KMS-11 (cell line): ENCODE data around the gene RBM34.

ENCODE experiments used
- H2AFZ ChIP-seq: fragments of 200-600 bp; sonication (generic); 2 replicates; pipeline ENCODE4 v1.6.1; 2016; ENCODE audit warnings: antibody characterized with exemption, mixed run types, low read depth
- H3K27ac ChIP-seq: fragments of 200-600 bp; sonication (generic); 2 replicates; pipeline ENCODE4 v1.6.1; 2016; ENCODE audit warnings: mild to moderate bottlenecking, mixed run types
- H3K27me3 ChIP-seq: fragments of 200-600 bp; sonication (generic); 2 replicates; pipeline ENCODE4 v1.6.1; 2017; ENCODE audit warnings: mild to moderate bottlenecking, low read depth, mixed run types, moderate library complexity; ENCODE audit not compliant: insufficient read depth
- H3K36me3 ChIP-seq: fragments of 200-600 bp; sonication (generic); 2 replicates; pipeline ENCODE4 v1.6.1; 2017; ENCODE audit warnings: mild to moderate bottlenecking, mixed run types; ENCODE audit not compliant: insufficient read depth
- H3K4me1 ChIP-seq: fragments of 200-600 bp; sonication (generic); 2 replicates; pipeline ENCODE4 v1.6.1; 2016; ENCODE audit warnings: mild to moderate bottlenecking, low read depth, mixed run types; ENCODE audit not compliant: poor library complexity, severe bottlenecking
- H3K4me2 ChIP-seq: fragments of 200-600 bp; sonication (generic); 2 replicates; pipeline ENCODE4 v1.7.0; 2016; ENCODE audit warnings: mild to moderate bottlenecking, mixed run types
- H3K4me3 ChIP-seq: fragments of 200-600 bp; sonication (generic); IDR thresholded peaks from 2 replicates; pipeline ENCODE4 v1.6.1; 2017; ENCODE audit warnings: low read depth, low read length, mixed read lengths; ENCODE audit not compliant: insufficient read depth
- H3K79me2 ChIP-seq: fragments of 200-600 bp; sonication (generic); 2 replicates; pipeline ENCODE4 v1.6.1; 2016; ENCODE audit warnings: low read depth, mixed run types; ENCODE audit not compliant: insufficient read depth
- H3K9ac ChIP-seq: fragments of 200-600 bp; sonication (generic); 2 replicates; pipeline ENCODE4 v1.6.1; 2016; ENCODE audit warnings: mild to moderate bottlenecking, mixed run types
- H4K20me1 ChIP-seq: fragments of 200-600 bp; sonication (generic); 2 replicates; pipeline ENCODE4 v1.6.1; 2016; ENCODE audit warnings: mild to moderate bottlenecking, mixed run types; ENCODE audit not compliant: insufficient read depth
- CTCF ChIP-seq: fragments of 200-600 bp; sonication (generic); conservative IDR thresholded peaks from 2 replicates; pipeline ENCODE4 v1.6.1; 2017; ENCODE audit warnings: low read depth, mild to moderate bottlenecking, antibody characterized with exemption, low read length, moderate library complexity, mixed read lengths

Gene RBM34

GRCh38 chr1:235130766-235131270 lies 30.2 kb downstream of the RBM34 start:
- TF ChIP-seq CTCF = no peak
- H2AFZ ChIP-seq = no peak overlapping the region

DNA sequence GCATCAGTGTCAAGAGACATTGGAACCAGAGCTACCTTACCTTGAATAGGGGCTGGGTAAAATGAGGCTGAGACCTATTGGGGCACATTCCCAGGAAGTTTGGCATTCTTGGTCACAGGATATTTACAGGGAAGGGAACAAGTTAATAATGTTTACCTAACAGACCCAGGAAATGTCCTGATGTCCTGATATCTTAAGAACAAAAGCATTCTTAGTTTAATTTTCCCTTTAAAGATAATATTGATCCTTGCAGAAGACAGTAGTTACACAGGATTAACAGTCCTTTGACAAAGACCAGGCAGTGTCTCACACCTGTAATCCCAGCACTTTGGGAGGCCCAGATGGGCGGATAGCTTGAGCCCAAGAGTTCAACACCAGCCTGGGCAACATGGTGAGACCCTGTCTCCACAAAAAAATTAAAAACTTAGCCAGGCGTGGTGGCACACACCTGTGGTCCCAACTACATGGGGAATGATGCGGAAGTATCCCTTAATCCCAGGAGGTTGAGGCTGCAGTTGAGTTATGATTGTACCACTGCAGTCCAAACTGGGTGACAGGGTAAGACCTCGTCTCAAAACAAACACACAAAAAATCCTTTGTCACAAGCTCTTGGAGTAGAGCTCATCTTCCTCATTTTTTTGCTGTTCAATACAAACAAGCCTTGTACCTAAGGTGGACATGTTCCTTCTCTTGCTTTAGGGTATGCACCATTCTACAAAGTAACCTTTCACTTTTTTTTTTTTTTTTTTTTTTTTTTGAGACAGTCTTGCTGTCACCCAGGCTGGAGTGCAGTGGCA lies 31.1 kb downstream of the RBM34 start:
- Histone ChIP-seq H3K36me3 (peaks cover 14% of the 10 kb centered on the region; the same call in 1 of the 2 replicates), H3K27ac (no peak overlapping the region)
- no peak for TF ChIP-seq CTCF

More at GRCh38 chr1:235130766-235131270, 30.2 kb downstream of the RBM34 start:
- Histone ChIP-seq H3K4me2 (no peak overlapping the region), H3K9ac (no peak overlapping the region), H3K27me3 (no peaks in the 10 kb centered on the region), H3K4me3 (no peak overlapping the region), H3K4me1 (peaks cover 28% of the 10 kb centered on the region), H3K79me2 (peaks cover 28% of the 10 kb centered on the region), H3K36me3 (peaks cover 8% of the 10 kb centered on the region; the same call in 1 of the 2 replicates), H4K20me1 (peaks cover 11% of the 10 kb centered on the region; the same call in 1 of the 2 replicates), H3K27ac (no peak overlapping the region)

GRCh38 chr1:235128456-235129328 lies 32.4 kb downstream of the RBM34 start, which contains the start of gene TOMM20:
Gene TOMM20, minus strand, starts transcription at chr1:235128837. Its CDS starts 122 bp downstream, at chr1:235128715.
- no peaks in the 10 kb centered on the region for H3K27me3 ChIP-seq
- peaks cover 45% of the 10 kb centered on the region for H3K4me1 ChIP-seq
- peak within 1 kb of the TSS; percentile 94 for H3K9ac ChIP-seq
- H3K4me3 ChIP-seq = peak within 1 kb of the TSS; percentile 95
- H3K4me2 ChIP-seq = peak within 1 kb of the TSS; percentile 97
- no peak for TF ChIP-seq CTCF
- H3K79me2 ChIP-seq = peaks cover 49% of the 10 kb centered on the region
- H3K36me3 ChIP-seq = peaks cover 17% of the 10 kb centered on the region; the same call in 1 of the 2 replicates
- peak within 1 kb of the TSS; percentile 79 for H3K27ac ChIP-seq
- peaks cover 28% of the 10 kb centered on the region for H4K20me1 ChIP-seq
- peak within 1 kb of the TSS; percentile 66 for H2AFZ ChIP-seq

More for the DNA sequence above, 31.1 kb downstream of the RBM34 start:
- H3K9ac ChIP-seq = no peak overlapping the region
- peaks cover 37% of the 10 kb centered on the region for H3K4me1 ChIP-seq
- no peaks in the 10 kb centered on the region for H3K27me3 ChIP-seq
- H2AFZ ChIP-seq = no peak overlapping the region
- no peak overlapping the region for H3K4me3 ChIP-seq
- H4K20me1 ChIP-seq = peaks cover 15% of the 10 kb centered on the region
- H3K4me2 ChIP-seq = no peak overlapping the region
- peaks cover 37% of the 10 kb centered on the region for H3K79me2 ChIP-seq

DNA sequence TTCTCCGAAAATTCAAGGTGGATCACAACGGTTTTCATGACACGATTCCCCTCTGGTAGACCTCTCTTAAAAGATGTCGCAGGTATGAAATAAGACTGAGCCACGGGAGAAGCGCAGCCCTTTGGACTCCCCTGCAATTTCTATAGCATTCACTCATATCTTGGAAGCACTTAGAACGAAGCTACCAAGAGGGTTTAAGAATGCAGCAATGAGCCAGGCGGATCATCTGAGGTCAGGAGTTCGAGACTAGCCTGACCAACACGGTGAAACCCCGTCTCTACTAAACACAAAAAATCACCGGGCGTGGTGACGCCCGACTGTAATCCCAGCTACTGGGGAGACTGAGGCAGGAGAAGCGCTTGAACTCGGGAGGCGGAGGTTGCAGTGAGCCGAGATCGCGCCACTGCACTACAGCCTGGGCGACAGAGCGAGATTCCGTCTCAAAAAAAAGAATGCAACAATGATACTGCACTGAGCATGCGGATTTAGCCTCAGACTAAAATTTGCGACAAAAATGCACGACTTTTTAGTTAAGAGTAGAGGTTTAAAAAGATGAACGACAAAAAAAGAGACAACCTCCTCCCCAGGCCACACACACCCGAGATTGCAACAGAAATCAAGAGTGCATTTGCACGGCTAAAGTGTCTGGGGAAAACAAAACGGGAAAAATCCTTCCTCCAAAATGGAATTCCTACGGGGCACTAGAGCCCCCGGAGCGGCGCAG lies 33.2 kb downstream of the RBM34 start:
- Histone ChIP-seq H3K27ac (peak overlapping the region; percentile 79), H3K4me2 (peak overlapping the region; percentile 97), H3K36me3 (peaks cover 17% of the 10 kb centered on the region; the same call in 1 of the 2 replicates), H3K4me1 (peaks cover 51% of the 10 kb centered on the region), H3K9ac (peak overlapping the region; percentile 94), H3K27me3 (no peaks in the 10 kb centered on the region), H2AFZ (peak overlapping the region; percentile 66; the same call in 1 of the 2 replicates), H3K4me3 (peak overlapping the region; percentile 95), H4K20me1 (peaks cover 36% of the 10 kb centered on the region), H3K79me2 (peaks cover 57% of the 10 kb centered on the region)
- no peak for TF ChIP-seq CTCF
